PFSK-1 (cell line): ENCODE data around the gene ZFYVE9.

Experiments used
- FOXP2 ChIP-seq: optimal IDR thresholded peaks from 2 replicates; pipeline ENCODE3; 2011; ENCODE audit warnings: borderline replicate concordance, control low read depth, inconsistent platforms; ENCODE audit not compliant: insufficient read depth; ENCODE audit errors: extremely low read length, extremely low read depth
- POLR2AphosphoS5 ChIP-seq: IDR thresholded peaks from 2 replicates; pipeline ENCODE4 v1.6.1; 2012; ENCODE audit warnings: low read depth, mild to moderate bottlenecking, control low read depth, low read length, moderate library complexity
- REST ChIP-seq, 2 experiments: IDR thresholded peaks; 2 replicates each; pipeline versions ENCODE4 v1.6.1 to v1.8.0; 2011 to 2012; ENCODE audit warnings: low read depth in 2 of 2, low read length in 2 of 2, control low read depth in 1 of 2, inconsistent platforms in 1 of 2, mild to moderate bottlenecking in 1 of 2, moderate library complexity in 1 of 2; ENCODE audit not compliant: insufficient read depth in 1 of 2

DNA sequence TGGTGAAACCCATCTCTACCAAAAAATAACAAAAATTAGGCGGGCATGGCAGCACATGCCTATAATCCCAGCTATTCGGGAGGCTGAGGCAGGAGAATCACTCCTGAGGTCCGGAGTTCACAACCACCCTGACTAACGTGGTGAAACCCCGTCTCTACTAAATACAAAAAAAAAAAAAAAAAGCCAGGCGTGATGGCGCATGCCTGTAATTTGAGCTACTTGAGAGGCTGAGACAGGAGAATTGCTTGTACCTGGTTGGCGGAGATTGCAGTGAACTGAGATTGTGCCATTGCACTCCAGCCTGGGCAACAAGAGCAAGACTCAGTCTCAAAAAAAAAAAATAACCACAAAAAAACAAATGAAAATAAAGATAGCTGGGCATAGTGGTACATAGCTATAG is 181.8 kb downstream of the ZFYVE9 start:
- TF ChIP-seq POLR2AphosphoS5 (no peak), FOXP2 (no peak), REST (IDR thresholded peaks at IDR 0.05; ENCODE audit: insufficient read depth in 1 of 2, low read depth in 2 of 2, low read length in 2 of 2) (no peak)
